Liver (tissue), 9 donors: Measurements from ENCODE around the gene SPEF1. TPM values are rescaled to one million over a fixed set of nuclear protein-coding genes. Genes with fewer than 3 reads are reported as not detected.

Experiments used
- DNase-seq: peaks from one replicate; pipeline ENCODE4 v3.0.0-alpha.2; 2017; ENCODE audit warnings: low spot score
- H3K27ac ChIP-seq, 2 donors: one replicate each; pipeline ENCODE4 v1.7.0; 2013; ENCODE audit warnings: inconsistent platforms in 2 of 2, low read length in 2 of 2, control low read depth in 1 of 2, low read depth in 1 of 2, mild to moderate bottlenecking in 1 of 2
- H3K27me3 ChIP-seq, 4 donors: one replicate each; pipeline versions ENCODE4 v1.6.1 to v1.7.0; 2013; ENCODE audit warnings: low read length in 3 of 4, inconsistent platforms in 1 of 4, mild to moderate bottlenecking in 1 of 4, moderate library complexity in 1 of 4; ENCODE audit not compliant: control insufficient read depth in 4 of 4, insufficient read depth in 4 of 4
- H3K36me3 ChIP-seq, 4 donors: one replicate each; pipeline versions ENCODE4 v1.6.1 to v1.7.0; 2013; ENCODE audit warnings: low read length in 3 of 4, mild to moderate bottlenecking in 3 of 4, low read depth in 1 of 4, moderate library complexity in 1 of 4; ENCODE audit not compliant: control insufficient read depth in 4 of 4, insufficient read depth in 3 of 4
- H3K4me1 ChIP-seq, 4 donors: one replicate each; pipeline versions ENCODE4 v1.6.1 to v1.7.0; 2013; ENCODE audit warnings: low read length in 3 of 4, mild to moderate bottlenecking in 3 of 4, moderate library complexity in 1 of 4; ENCODE audit not compliant: control insufficient read depth in 4 of 4, insufficient read depth in 4 of 4
- H3K4me3 ChIP-seq, 3 donors: one replicate each; pipeline versions ENCODE4 v1.6.1 to v1.7.0; 2013; ENCODE audit warnings: low read length in 3 of 3, control low read depth in 1 of 3, low read depth in 1 of 3, mild to moderate bottlenecking in 1 of 3
- H3K9ac ChIP-seq, 2 donors: one replicate each; pipeline ENCODE4 v1.7.0; 2013; ENCODE audit warnings: low read length in 2 of 2, mild to moderate bottlenecking in 2 of 2, moderate library complexity in 2 of 2, control low read depth in 1 of 2, low read depth in 1 of 2
- H3K9me3 ChIP-seq, 4 donors: one replicate each; pipeline versions ENCODE4 v1.6.1 to v1.7.0; 2013; ENCODE audit warnings: low read length in 3 of 4; ENCODE audit not compliant: control insufficient read depth in 4 of 4
- EGR1 ChIP-seq, 2 donors: IDR thresholded peaks; 2 replicates each; pipeline ENCODE4 v1.6.1; 2016 to 2018; ENCODE audit warnings: antibody characterized with exemption in 2 of 2, low read depth in 2 of 2
- FOXA1 ChIP-seq: IDR thresholded peaks from 2 replicates; pipeline ENCODE4 v1.6.1; 2016; ENCODE audit warnings: antibody characterized with exemption
- FOXA2 ChIP-seq: IDR thresholded peaks from 2 replicates; pipeline ENCODE4 v1.6.1; 2016; ENCODE audit warnings: antibody characterized with exemption
- GABPA ChIP-seq, 2 donors: IDR thresholded peaks in 1 of 2; conservative IDR thresholded peaks in 1 of 2; 2 replicates each; pipeline ENCODE4 v1.6.1; 2016; ENCODE audit warnings: antibody characterized with exemption in 2 of 2, mild to moderate bottlenecking in 1 of 2, moderate library complexity in 1 of 2
- HNF4A ChIP-seq, 2 donors: conservative IDR thresholded peaks; 2 replicates each; pipeline ENCODE4 v1.6.1; 2016; ENCODE audit warnings: antibody characterized with exemption in 2 of 2, mild to moderate bottlenecking in 2 of 2
- HNF4G ChIP-seq: IDR thresholded peaks from 2 replicates; pipeline ENCODE4 v1.6.1; 2016; ENCODE audit warnings: antibody characterized with exemption
- JUND ChIP-seq, 2 donors: IDR thresholded peaks; 2 replicates each; pipeline ENCODE4 v1.6.1; 2016; ENCODE audit warnings: antibody characterized with exemption in 2 of 2
- NR2F2 ChIP-seq: IDR thresholded peaks from 2 replicates; pipeline ENCODE4 v1.6.1; 2016; ENCODE audit warnings: antibody characterized with exemption
- RAD21 ChIP-seq, 2 donors: IDR thresholded peaks; 2 replicates each; pipeline ENCODE4 v1.6.1; 2016; ENCODE audit warnings: antibody characterized with exemption in 2 of 2, mild to moderate bottlenecking in 2 of 2
- REST ChIP-seq: IDR thresholded peaks from 2 replicates; pipeline ENCODE4 v1.6.1; 2016; ENCODE audit warnings: antibody characterized with exemption, mild to moderate bottlenecking
- RXRA ChIP-seq, 2 donors: IDR thresholded peaks; 2 replicates each; pipeline ENCODE4 v1.6.1; 2017 to 2018; ENCODE audit warnings: antibody characterized with exemption in 2 of 2, mild to moderate bottlenecking in 1 of 2
- SP1 ChIP-seq: IDR thresholded peaks from 2 replicates; pipeline ENCODE4 v1.6.1; 2018; ENCODE audit warnings: antibody characterized with exemption, mild to moderate bottlenecking
- TAF1 ChIP-seq: conservative IDR thresholded peaks from 2 replicates; pipeline ENCODE4 v1.6.1; 2016; ENCODE audit warnings: antibody characterized with exemption, mild to moderate bottlenecking
- YY1 ChIP-seq: IDR thresholded peaks from 2 replicates; pipeline ENCODE4 v1.6.1; 2016; ENCODE audit warnings: antibody characterized with exemption, mild to moderate bottlenecking
- WGBS: extraction: QIAGEN DNeasy Blood & Tissue Kit; methylation state at CpG from one replicate; pipeline ENCODE4 v1.1.7; 2013; 5-methylcytosine and 5-hydroxymethylcytosine counted together
- polyA plus RNA-seq, 2 donors: library from polyadenylated mRNA; stranded (reverse) in 1 of 2; unstranded in 1 of 2; fragments of 200-250 nt in 1 of 2; fragments of >200 nt in 1 of 2; fragmentation: Nextera tagmentation in 1 of 2; extraction: Ambion mirVana in 1 of 2; gene quantifications; one replicate each; pipeline versions ENCODE4 v1.2.1 to v1.2.3, GENCODE V29; 2013 to 2015
- total RNA-seq, 2 donors: library from RNA; depleted of rRNA; stranded (reverse); fragments of >200 nt; gene quantifications; one replicate each; pipeline ENCODE4 v1.2.3, GENCODE V29; 2014
- TF ChIP-seq, protein P1 (sequence below): IDR thresholded peaks from 2 replicates; pipeline ENCODE4 v1.6.1; 2016; ENCODE audit warnings: antibody characterized with exemption
- TF ChIP-seq, protein P2 (sequence below): IDR thresholded peaks from 2 replicates; pipeline ENCODE4 v1.6.1; 2016; ENCODE audit warnings: antibody characterized with exemption
- TF ChIP-seq, protein P3 (sequence below): IDR thresholded peaks from 2 replicates; pipeline ENCODE4 v1.6.1; 2016; ENCODE audit warnings: antibody characterized with exemption
- TF ChIP-seq, protein P4 (sequence below): fragments of 150-350 bp; IDR thresholded peaks from 2 replicates; pipeline ENCODE4 v1.5.1; 2017; ENCODE audit warnings: improper control_type of control experiment, low read depth, low read length; ENCODE audit not compliant: missing input control
- donor health status: healthy.
- donor health status: healthy.
- donor health status: healthy.
- donor health status: healthy.
- donor health status: healthy.

The SPEF1 gene
- total and polyA plus RNA-seq, 4 donors: not detected

GRCh38 chr20:3759884-3760283 is 21.4 kb downstream of the SPEF1 start:
- Histone ChIP-seq H3K4me3 (no peak overlapping the region), H3K36me3 (peaks cover 0 to 3% (median 0%) of the 10 kb centered on the region in 4 donors), H3K4me1 (peaks cover 0 to 1% (median 0%) of the 10 kb centered on the region in 4 donors), H3K9me3 (no peaks in the 10 kb centered on the region), H3K27ac (no peak overlapping the region), H3K9ac (no peak overlapping the region), H3K27me3 (no peaks in the 10 kb centered on the region)
- DNase-seq: no peak
- TF ChIP-seq SP1 (no peak), JUND (IDR thresholded peaks at IDR 0.05) (no peak), RAD21 (IDR thresholded peaks at IDR 0.05) (no peak)
- TF ChIP-seq, protein P1, sequence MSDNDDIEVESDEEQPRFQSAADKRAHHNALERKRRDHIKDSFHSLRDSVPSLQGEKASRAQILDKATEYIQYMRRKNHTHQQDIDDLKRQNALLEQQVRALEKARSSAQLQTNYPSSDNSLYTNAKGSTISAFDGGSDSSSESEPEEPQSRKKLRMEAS: no peak
- WGBS: 94% methylated on average over 11 of the region's 11 CpGs

GRCh38 chr20:3759316-3759823 is 21.9 kb downstream of the SPEF1 start:
- Histone ChIP-seq H3K36me3 (peaks cover 0 to 3% (median 0%) of the 10 kb centered on the region in 4 donors), H3K4me3 (no peak overlapping the region), H3K9ac (no peak overlapping the region), H3K4me1 (peaks cover 0 to 1% (median 0%) of the 10 kb centered on the region in 4 donors), H3K27me3 (no peaks in the 10 kb centered on the region), H3K9me3 (no peaks in the 10 kb centered on the region), H3K27ac (no peak overlapping the region)
- TF ChIP-seq, protein P2, sequence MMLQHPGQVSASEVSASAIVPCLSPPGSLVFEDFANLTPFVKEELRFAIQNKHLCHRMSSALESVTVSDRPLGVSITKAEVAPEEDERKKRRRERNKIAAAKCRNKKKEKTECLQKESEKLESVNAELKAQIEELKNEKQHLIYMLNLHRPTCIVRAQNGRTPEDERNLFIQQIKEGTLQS: no peak
- TF ChIP-seq SP1: no peak
- no peak for TF ChIP-seq RXRA (IDR thresholded peaks at IDR 0.05)
- no peak for TF ChIP-seq NR2F2
- TF ChIP-seq RAD21 (IDR thresholded peaks at IDR 0.05): no peak
- no peak for TF ChIP-seq YY1
- no peak for TF ChIP-seq TAF1
- no peak for TF ChIP-seq FOXA2
- no peak for TF ChIP-seq HNF4A (conservative IDR thresholded peaks at IDR 0.05)
- TF ChIP-seq, protein P3, sequence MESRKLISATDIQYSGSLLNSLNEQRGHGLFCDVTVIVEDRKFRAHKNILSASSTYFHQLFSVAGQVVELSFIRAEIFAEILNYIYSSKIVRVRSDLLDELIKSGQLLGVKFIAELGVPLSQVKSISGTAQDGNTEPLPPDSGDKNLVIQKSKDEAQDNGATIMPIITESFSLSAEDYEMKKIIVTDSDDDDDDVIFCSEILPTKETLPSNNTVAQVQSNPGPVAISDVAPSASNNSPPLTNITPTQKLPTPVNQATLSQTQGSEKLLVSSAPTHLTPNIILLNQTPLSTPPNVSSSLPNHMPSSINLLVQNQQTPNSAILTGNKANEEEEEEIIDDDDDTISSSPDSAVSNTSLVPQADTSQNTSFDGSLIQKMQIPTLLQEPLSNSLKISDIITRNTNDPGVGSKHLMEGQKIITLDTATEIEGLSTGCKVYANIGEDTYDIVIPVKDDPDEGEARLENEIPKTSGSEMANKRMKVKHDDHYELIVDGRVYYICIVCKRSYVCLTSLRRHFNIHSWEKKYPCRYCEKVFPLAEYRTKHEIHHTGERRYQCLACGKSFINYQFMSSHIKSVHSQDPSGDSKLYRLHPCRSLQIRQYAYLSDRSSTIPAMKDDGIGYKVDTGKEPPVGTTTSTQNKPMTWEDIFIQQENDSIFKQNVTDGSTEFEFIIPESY: no peak
- no peak for TF ChIP-seq REST
- no peak for TF ChIP-seq FOXA1
- TF ChIP-seq, protein P4, sequence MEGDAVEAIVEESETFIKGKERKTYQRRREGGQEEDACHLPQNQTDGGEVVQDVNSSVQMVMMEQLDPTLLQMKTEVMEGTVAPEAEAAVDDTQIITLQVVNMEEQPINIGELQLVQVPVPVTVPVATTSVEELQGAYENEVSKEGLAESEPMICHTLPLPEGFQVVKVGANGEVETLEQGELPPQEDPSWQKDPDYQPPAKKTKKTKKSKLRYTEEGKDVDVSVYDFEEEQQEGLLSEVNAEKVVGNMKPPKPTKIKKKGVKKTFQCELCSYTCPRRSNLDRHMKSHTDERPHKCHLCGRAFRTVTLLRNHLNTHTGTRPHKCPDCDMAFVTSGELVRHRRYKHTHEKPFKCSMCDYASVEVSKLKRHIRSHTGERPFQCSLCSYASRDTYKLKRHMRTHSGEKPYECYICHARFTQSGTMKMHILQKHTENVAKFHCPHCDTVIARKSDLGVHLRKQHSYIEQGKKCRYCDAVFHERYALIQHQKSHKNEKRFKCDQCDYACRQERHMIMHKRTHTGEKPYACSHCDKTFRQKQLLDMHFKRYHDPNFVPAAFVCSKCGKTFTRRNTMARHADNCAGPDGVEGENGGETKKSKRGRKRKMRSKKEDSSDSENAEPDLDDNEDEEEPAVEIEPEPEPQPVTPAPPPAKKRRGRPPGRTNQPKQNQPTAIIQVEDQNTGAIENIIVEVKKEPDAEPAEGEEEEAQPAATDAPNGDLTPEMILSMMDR: no peak
- TF ChIP-seq, protein P1: no peak
- TF ChIP-seq EGR1 (IDR thresholded peaks at IDR 0.05; ENCODE audit: low read depth in 2 of 2): no peak
- TF ChIP-seq GABPA (IDR thresholded peaks at IDR 0.05 in 1 of 2, conservative IDR thresholded peaks at IDR 0.05 in 1 of 2): no peak
- no peak for TF ChIP-seq HNF4G
- no peak for TF ChIP-seq JUND (IDR thresholded peaks at IDR 0.05)
- no peak for DNase-seq
- WGBS: 95% methylated on average over 11 of the region's 11 CpGs
